Endothelial cell of umbilical vein (primary cell): ENCODE measurements around the gene HSF2BP. TPM values are rescaled to one million over a fixed set of nuclear protein-coding genes. Genes with fewer than 3 reads are reported as not detected.

Experiments
- BruUV-seq: library from RNA; stranded (reverse); fragments of 400-500 nt; replicated peaks from 2 replicates; lab custom pipeline; 2021; lab: Mats Ljungman, UMichigan
- CTCF ChIA-PET: fragments of 300-600, 350-600 bp; sonication (Branson Sonifier 250); formaldehyde crosslinking; loops from one replicate; lab custom pipeline; 2021; ENCODE audit warnings: antibody characterized with exemption, inconsistent platforms; lab: Charles Lee
- POLR2A ChIA-PET: fragments of 300-600, 350-600 bp; sonication (Branson Sonifier 250); formaldehyde crosslinking; loops from one replicate; lab custom pipeline; 2021; ENCODE audit warnings: antibody characterized with exemption, inconsistent platforms; lab: Charles Lee
- DNase-seq: peaks from one replicate; pipeline ENCODE4 v3.0.0-alpha.2; 2011; ENCODE audit warnings: low read depth, low spot score
- FAIRE-seq: peaks from 2 replicates; lab custom pipeline; 2011; peaks lifted over from hg19 to GRCh38; lab: Jason Lieb, UNC
- H2AFZ ChIP-seq: 2 replicates; pipeline ENCODE4 v1.6.0; 2012; ENCODE audit warnings: low read depth, low read length, control low read depth, inconsistent platforms
- H3K27ac ChIP-seq: 2 replicates; pipeline ENCODE4 v1.5.1; 2011; ENCODE audit warnings: low read depth, mild to moderate bottlenecking, control low read depth, low read length, moderate library complexity; ENCODE audit not compliant: insufficient read depth
- H3K27me3 ChIP-seq, 2 experiments: 2 replicates each; pipeline versions ENCODE4 v1.6.0 to v1.6.1; 2011; ENCODE audit warnings: low read length in 2 of 2, mixed read lengths in 1 of 2; ENCODE audit not compliant: control insufficient read depth in 2 of 2, insufficient read depth in 2 of 2
- H3K36me3 ChIP-seq, 2 experiments: 2 replicates in 1 of 2; 3 replicates in 1 of 2; pipeline ENCODE4 v1.5.1; 2011; ENCODE audit warnings: low read length in 2 of 2, mild to moderate bottlenecking in 1 of 2, moderate library complexity in 1 of 2; ENCODE audit not compliant: control insufficient read depth in 2 of 2, insufficient read depth in 2 of 2; ENCODE audit errors: extremely low read depth in 1 of 2
- H3K4me1 ChIP-seq: 3 replicates; pipeline ENCODE4 v1.5.1; 2011; ENCODE audit warnings: mild to moderate bottlenecking, low read length; ENCODE audit not compliant: control insufficient read depth, insufficient read depth; ENCODE audit errors: extremely low read depth
- H3K4me2 ChIP-seq: 2 replicates; pipeline ENCODE4 v1.6.1; 2011; ENCODE audit warnings: low read length, control low read depth, mixed read lengths; ENCODE audit not compliant: insufficient read depth
- H3K4me3 ChIP-seq, 3 experiments: fragments of 200-600 bp in 1 of 3; sonication (generic), shearing (Covaris generic) in 1 of 3; replicated peaks in 1 of 3; 2 replicates each; pipeline ENCODE4 v1.5.1; 2011 to 2016; ENCODE audit warnings: control low read depth in 3 of 3, low read length in 3 of 3, mild to moderate bottlenecking in 2 of 3, inconsistent platforms in 1 of 3, low read depth in 1 of 3, moderate library complexity in 1 of 3; ENCODE audit not compliant: insufficient read depth in 1 of 3
- H3K79me2 ChIP-seq: 2 replicates; pipeline ENCODE4 v1.6.0; 2012; ENCODE audit warnings: low read length, inconsistent platforms; ENCODE audit not compliant: control insufficient read depth, insufficient read depth
- H3K9ac ChIP-seq: replicated peaks from 2 replicates; pipeline ENCODE3; 2011; ENCODE audit warnings: low read length, control low read depth; ENCODE audit not compliant: insufficient read depth; ENCODE audit errors: extremely low read depth
- H3K9me1 ChIP-seq: replicated peaks from 3 replicates; pipeline ENCODE4 v1.6.0; 2011; ENCODE audit warnings: mild to moderate bottlenecking, low read length; ENCODE audit not compliant: control insufficient read depth, insufficient read depth; ENCODE audit errors: extremely low read depth
- H3K9me3 ChIP-seq: replicated peaks from 2 replicates; pipeline ENCODE4 v1.5.1; 2012; ENCODE audit warnings: low read length, inconsistent platforms; ENCODE audit not compliant: control insufficient read depth, insufficient read depth
- H4K20me1 ChIP-seq: replicated peaks from 2 replicates; pipeline ENCODE3; 2011; ENCODE audit warnings: mild to moderate bottlenecking, low read length; ENCODE audit not compliant: control insufficient read depth, insufficient read depth; ENCODE audit errors: extremely low read depth
- CTCF ChIP-seq, 2 donors: IDR thresholded peaks; 1 replicate in 1 of 2; 2 replicates in 1 of 2; pipeline ENCODE4 v1.5.1; 2011; ENCODE audit warnings: low read length in 2 of 2, mild to moderate bottlenecking in 2 of 2, moderate library complexity in 2 of 2, control low read depth in 1 of 2, inconsistent platforms in 1 of 2, low read depth in 1 of 2; ENCODE audit not compliant: insufficient read depth in 1 of 2; ENCODE audit errors: extremely low read depth in 1 of 2
- EZH2 ChIP-seq: IDR thresholded peaks from 2 replicates; pipeline ENCODE4 v1.6.1; 2012; ENCODE audit warnings: borderline replicate concordance, low read depth, mild to moderate bottlenecking, moderate library complexity, low read length, inconsistent platforms; ENCODE audit not compliant: severe bottlenecking
- FOS ChIP-seq: IDR thresholded peaks from 2 replicates; pipeline ENCODE4 v1.6.1; 2011; ENCODE audit warnings: mild to moderate bottlenecking, low read length, moderate library complexity, borderline replicate concordance; ENCODE audit not compliant: insufficient read depth
- GATA2 ChIP-seq: IDR thresholded peaks from 2 replicates; pipeline ENCODE4 v1.7.0; 2011; ENCODE audit warnings: low read depth, mild to moderate bottlenecking, moderate library complexity, mixed read lengths, low read length; ENCODE audit not compliant: insufficient read length, insufficient read depth
- JUN ChIP-seq: IDR thresholded peaks from 2 replicates; pipeline ENCODE4 v1.6.1; 2011; ENCODE audit warnings: borderline replicate concordance, low read depth; ENCODE audit not compliant: insufficient read length, insufficient read depth
- MAX ChIP-seq: IDR thresholded peaks from 2 replicates; pipeline ENCODE4 v1.6.1; 2011; ENCODE audit not compliant: insufficient read depth, insufficient read length
- MYC ChIP-seq: IDR thresholded peaks from one replicate; pipeline ENCODE4 v1.6.1; 2011; ENCODE audit warnings: mild to moderate bottlenecking, low read depth, low read length
- POLR2A ChIP-seq: IDR thresholded peaks from 2 replicates; pipeline ENCODE4 v1.6.1; 2012; ENCODE audit warnings: low read depth, mild to moderate bottlenecking, control low read depth, low read length
- POLR2AphosphoS5 ChIP-seq: IDR thresholded peaks from 2 replicates; pipeline ENCODE4 v1.6.1; 2012; ENCODE audit warnings: low read depth, mild to moderate bottlenecking, control low read depth, low read length, moderate library complexity; ENCODE audit not compliant: insufficient read depth
- dilution Hi-C: fragments of 300-500 bp; cut with MboI; formaldehyde crosslinking; loops from one replicate; pipeline ENCODE4 v1.15.0; 2019; ENCODE audit warnings: low sequenced_read_pairs; ENCODE audit not compliant: extremely low pct_ligation_motif_present
- intact Hi-C: fragments of 100-400 bp; cut with micrococcal nuclease; formaldehyde crosslinking; loops from one replicate; pipeline ENCODE4 v1.10.0; 2022
- polyA plus RNA-seq, 4 experiments: library from polyadenylated mRNA; depleted of rRNA in 3 of 4; stranded (reverse) in 3 of 4; unstranded in 1 of 4; fragments of >200 nt; gene quantifications; 2 replicates each; pipeline versions ENCODE4 v1.2.1 to v1.2.3, GENCODE V29; 2011 to 2012; ENCODE audit warnings: missing spikeins in 1 of 4
- total RNA-seq: library from RNA; stranded (reverse); gene quantifications from 2 replicates; pipeline ENCODE4 v1.2.3, GENCODE V29; 2021

HSF2BP gene
- total and polyA plus RNA-seq, 2 donors (not counting 3 experiments of a cell fraction or from before 2014, with no cell fraction given): 0.41 to 0.55 TPM

- no TSS peak for BruUV-seq
- intact Hi-C loops: no loop called here
- CTCF ChIA-PET: no interaction called here
- no peaks in the 10 kb centered on the region for H4K20me1 ChIP-seq
- peaks cover 0 to 4% of the 10 kb centered on the region in 2 experiments for H3K27me3 ChIP-seq
- POLR2A ChIA-PET: no interaction called here
- no peaks in the 10 kb centered on the region for H3K4me1 ChIP-seq
- no peak overlapping the region for H3K4me3 ChIP-seq
- no peak overlapping the region for H3K9ac ChIP-seq
- FAIRE-seq (no peak), DNase-seq (no peak)
- no peak overlapping the region for H3K4me2 ChIP-seq
- no peaks in the 10 kb centered on the region for H3K36me3 ChIP-seq
- dilution Hi-C loops: no loop called here
- H3K27ac ChIP-seq: no peak overlapping the region
- H3K9me1 ChIP-seq: no peaks in the 10 kb centered on the region
- no peak overlapping the region for H2AFZ ChIP-seq
- TF ChIP-seq POLR2A: no peak
- TF ChIP-seq POLR2AphosphoS5: no peak
- no peak for TF ChIP-seq MYC
- no peak for TF ChIP-seq MAX
- no peak for TF ChIP-seq JUN
- no peak for TF ChIP-seq FOS
- no peak for TF ChIP-seq GATA2
- TF ChIP-seq EZH2: no peak
- TF ChIP-seq CTCF (IDR thresholded peaks at IDR 0.05; ENCODE audit: extremely low read depth in 1 of 2, insufficient read depth in 1 of 2, low read depth in 1 of 2, low read length in 2 of 2): no peak
- H3K79me2 ChIP-seq: no peaks in the 10 kb centered on the region
- no peaks in the 10 kb centered on the region for H3K9me3 ChIP-seq
These were observed 26.8 kb downstream of the HSF2BP start for GRCh38 chr21:43632373-43632905.
